ENCODE results near the gene IL19. TPM values are rescaled to one million over a fixed set of nuclear protein-coding genes. Genes with fewer than 3 reads are reported as not detected.
A peak's percentile ranks its signal among the peaks of the same experiment; 100 is the strongest.
"Not testable (repeated sequence)": the region's sequence is repeated elsewhere in the genome, so short reads cannot be mapped to it uniquely, and the experiment has no call there.

The IL19 gene
- polyA plus RNA-seq, 3 donors from 2014 or later = not detected

GRCh38 chr1:206772243-206772937, 1.8 kb downstream of the IL19 start, which contains the start of gene IL10:
IL10 (minus strand) TSS chr1:206772494; CDS start chr1:206772435, 59 bp downstream.
- H3K27ac Mint-ChIP-seq = peak within 1 kb of the TSS in 2 of 6 donors; percentile 12 to 53
- no peaks in the 10 kb centered on the region for H3K36me3 Mint-ChIP-seq
- H3K4me3 Mint-ChIP-seq = peak within 1 kb of the TSS in 1 of 5 donors; percentile 49
- no peak for DNase-seq
- H3K4me1 Mint-ChIP-seq = peaks cover 51 to 55% of the 10 kb centered on the region in 2 donors
- H3K27me3 Mint-ChIP-seq (ENCODE audit: low read depth in 3 of 3) = peaks cover 0 to 5% (median 2%) of the 10 kb centered on the region in 3 donors
- no peaks in the 10 kb centered on the region for H3K9me3 Mint-ChIP-seq

- no peak overlapping the region for H3K4me3 Mint-ChIP-seq
- no peak overlapping the region for H3K27ac Mint-ChIP-seq
- peaks cover 37 to 38% of the 10 kb centered on the region in 2 donors for H3K4me1 Mint-ChIP-seq
- H3K27me3 Mint-ChIP-seq (ENCODE audit: low read depth in 3 of 3) = peaks cover 0 to 5% (median 2%) of the 10 kb centered on the region in 3 donors
- H3K36me3 Mint-ChIP-seq = no peaks in the 10 kb centered on the region
- no peak for DNase-seq
- H3K9me3 Mint-ChIP-seq = no peaks in the 10 kb centered on the region
Observed at GRCh38 chr1:206774093-206774492, 3.5 kb downstream of the IL19 start.

GRCh38 chr1:206776229-206776628, 5.7 kb downstream of the IL19 start:
- H3K4me1 Mint-ChIP-seq = peaks cover 15 to 17% of the 10 kb centered on the region in 2 donors
- H3K4me3 Mint-ChIP-seq = no peak overlapping the region
- H3K27ac Mint-ChIP-seq = no peak overlapping the region
- DNase-seq = no peak
- peaks cover 0 to 5% (median 2%) of the 10 kb centered on the region in 3 donors for H3K27me3 Mint-ChIP-seq (ENCODE audit: low read depth in 3 of 3)
- H3K9me3 Mint-ChIP-seq = no peaks in the 10 kb centered on the region
- H3K36me3 Mint-ChIP-seq = no peaks in the 10 kb centered on the region

- H3K9me3 Mint-ChIP-seq = no peaks in the 10 kb centered on the region
- DNase-seq = no peak
- H3K27me3 Mint-ChIP-seq (ENCODE audit: low read depth in 3 of 3) = peaks cover 0 to 8% (median 5%) of the 10 kb centered on the region in 3 donors
- H3K36me3 Mint-ChIP-seq = no peaks in the 10 kb centered on the region
- H3K4me3 Mint-ChIP-seq = no peak overlapping the region
- H3K4me1 Mint-ChIP-seq = peaks cover 15 to 16% of the 10 kb centered on the region in 2 donors
- no peak overlapping the region for H3K27ac Mint-ChIP-seq
Observed at GRCh38 chr1:206778031-206778430, 7.5 kb downstream of the IL19 start.

- peaks cover 21 to 24% of the 10 kb centered on the region in 2 donors for H3K4me1 Mint-ChIP-seq
- H3K36me3 Mint-ChIP-seq; H3K27ac Mint-ChIP-seq; H3K4me3 Mint-ChIP-seq; DNase-seq; H3K27me3 Mint-ChIP-seq (ENCODE audit: low read depth in 3 of 3); H3K9me3 Mint-ChIP-seq: not testable (repeated sequence)
Observed at GRCh38 chr1:206778911-206779310, 8.3 kb downstream of the IL19 start.

- DNase-seq = no peak
- Mint-ChIP-seq H3K36me3 (no peaks in the 10 kb centered on the region), H3K27me3 (ENCODE audit: low read depth in 3 of 3) (peaks cover under 1 to 9% (median 6%) of the 10 kb centered on the region in 3 donors)
Observed at GRCh38 chr1:206779638-206780037, 9.1 kb downstream of the IL19 start.

GRCh38 chr1:206782448-206782847, 11.9 kb downstream of the IL19 start:
- Mint-ChIP-seq H3K27me3 (ENCODE audit: low read depth in 3 of 3) (peaks cover 4 to 14% (median 6%) of the 10 kb centered on the region in 3 donors), H3K4me3 (peak overlapping the region; percentile 23 to 71 (median 52)), H3K27ac (peak overlapping the region in 2 of 6 donors; percentile 21 to 57), H3K36me3 (no peaks in the 10 kb centered on the region), H3K9me3 (no peaks in the 10 kb centered on the region), H3K4me1 (peaks cover 50 to 60% of the 10 kb centered on the region in 2 donors)
- DNase-seq = peak; percentile 50 to 51 (median 51)

More at GRCh38 chr1:206779638-206780037, 9.1 kb downstream of the IL19 start:
- Mint-ChIP-seq H3K27ac (no peak overlapping the region), H3K4me1 (peaks cover 25 to 32% of the 10 kb centered on the region in 2 donors), H3K4me3 (no peak overlapping the region), H3K9me3 (no peaks in the 10 kb centered on the region)

GRCh38 chr1:206783506-206783905, 12.9 kb downstream of the IL19 start:
- peaks cover 50 to 66% of the 10 kb centered on the region in 2 donors for H3K4me1 Mint-ChIP-seq
- H3K27me3 Mint-ChIP-seq (ENCODE audit: low read depth in 3 of 3) = peaks cover 3 to 17% (median 4%) of the 10 kb centered on the region in 3 donors
- H3K9me3 Mint-ChIP-seq = no peaks in the 10 kb centered on the region
- H3K36me3 Mint-ChIP-seq = no peaks in the 10 kb centered on the region
- H3K27ac Mint-ChIP-seq = no peak overlapping the region
- peak overlapping the region in 1 of 5 donors; percentile 8 for H3K4me3 Mint-ChIP-seq
- no peak for DNase-seq

GRCh38 chr1:206784471-206784903, 13.9 kb downstream of the IL19 start:
- H3K27me3 Mint-ChIP-seq (ENCODE audit: low read depth in 3 of 3) = peaks cover 5 to 17% (median 10%) of the 10 kb centered on the region in 3 donors
- H3K4me3 Mint-ChIP-seq = peak overlapping the region in 4 of 5 donors; percentile 25 to 54 (median 42)

GRCh38 chr1:206785182-206785765, 14.7 kb downstream of the IL19 start:
- Mint-ChIP-seq H3K4me3 (peak overlapping the region in 2 of 5 donors; percentile 43 to 65), H3K9me3 (no peaks in the 10 kb centered on the region), H3K27me3 (ENCODE audit: low read depth in 3 of 3) (peaks cover 6 to 21% (median 10%) of the 10 kb centered on the region in 3 donors), H3K4me1 (peaks cover 50 to 66% of the 10 kb centered on the region in 2 donors), H3K36me3 (no peaks in the 10 kb centered on the region), H3K27ac (no peak overlapping the region)
- no peak for DNase-seq

More at GRCh38 chr1:206784471-206784903, 13.9 kb downstream of the IL19 start:
- Mint-ChIP-seq H3K27ac (no peak overlapping the region), H3K4me1 (peaks cover 50 to 66% of the 10 kb centered on the region in 2 donors), H3K9me3 (no peaks in the 10 kb centered on the region), H3K36me3 (no peaks in the 10 kb centered on the region)
- no peak for DNase-seq

- peaks cover 10 to 21% (median 13%) of the 10 kb centered on the region in 3 donors for H3K27me3 Mint-ChIP-seq (ENCODE audit: low read depth in 3 of 3)
Observed at GRCh38 chr1:206786212-206786886, 15.8 kb downstream of the IL19 start.

GRCh38 chr1:206787891-206788290, 17.3 kb downstream of the IL19 start:
- Mint-ChIP-seq H3K4me3 (peak overlapping the region in 1 of 5 donors; percentile 18), H3K27ac (no peak overlapping the region), H3K36me3 (no peaks in the 10 kb centered on the region), H3K4me1 (peaks cover 55 to 71% of the 10 kb centered on the region in 2 donors), H3K9me3 (no peaks in the 10 kb centered on the region), H3K27me3 (ENCODE audit: low read depth in 3 of 3) (peaks cover 13 to 14% (median 13%) of the 10 kb centered on the region in 3 donors)
- DNase-seq = no peak

More at GRCh38 chr1:206786212-206786886, 15.8 kb downstream of the IL19 start:
- DNase-seq = peak; percentile 63 to 67 (median 63)
- Mint-ChIP-seq H3K36me3 (no peaks in the 10 kb centered on the region), H3K27ac (no peak overlapping the region), H3K4me3 (peak overlapping the region; percentile 31 to 65 (median 55)), H3K9me3 (no peaks in the 10 kb centered on the region), H3K4me1 (peaks cover 57 to 74% of the 10 kb centered on the region in 2 donors)

- H3K4me1 Mint-ChIP-seq = peaks cover 51 to 64% of the 10 kb centered on the region in 2 donors
- DNase-seq = no peak
- no peaks in the 10 kb centered on the region for H3K36me3 Mint-ChIP-seq
- H3K9me3 Mint-ChIP-seq = no peaks in the 10 kb centered on the region
- no peak overlapping the region for H3K4me3 Mint-ChIP-seq
- no peak overlapping the region for H3K27ac Mint-ChIP-seq
- peaks cover 13 to 14% (median 13%) of the 10 kb centered on the region in 3 donors for H3K27me3 Mint-ChIP-seq (ENCODE audit: low read depth in 3 of 3)
Observed at GRCh38 chr1:206788487-206789050, 18.0 kb downstream of the IL19 start.

All from immature natural killer cell (primary cell).